HG02678 (cell line): Measurements from ENCODE around the gene SOCS3.
"Not testable (repeated sequence)": the region's sequence is repeated elsewhere in the genome, so short reads cannot be mapped to it uniquely, and the experiment has no call there.

Source experiments
- ATAC-seq: cut with Tn5 transposase; IDR thresholded peaks from one replicate; pipeline ENCODE4 v1.9.1; 2021; ENCODE audit warnings: mild to moderate bottlenecking, moderate library complexity; ENCODE audit not compliant: unreplicated experiment

The SOCS3 gene

DNA sequence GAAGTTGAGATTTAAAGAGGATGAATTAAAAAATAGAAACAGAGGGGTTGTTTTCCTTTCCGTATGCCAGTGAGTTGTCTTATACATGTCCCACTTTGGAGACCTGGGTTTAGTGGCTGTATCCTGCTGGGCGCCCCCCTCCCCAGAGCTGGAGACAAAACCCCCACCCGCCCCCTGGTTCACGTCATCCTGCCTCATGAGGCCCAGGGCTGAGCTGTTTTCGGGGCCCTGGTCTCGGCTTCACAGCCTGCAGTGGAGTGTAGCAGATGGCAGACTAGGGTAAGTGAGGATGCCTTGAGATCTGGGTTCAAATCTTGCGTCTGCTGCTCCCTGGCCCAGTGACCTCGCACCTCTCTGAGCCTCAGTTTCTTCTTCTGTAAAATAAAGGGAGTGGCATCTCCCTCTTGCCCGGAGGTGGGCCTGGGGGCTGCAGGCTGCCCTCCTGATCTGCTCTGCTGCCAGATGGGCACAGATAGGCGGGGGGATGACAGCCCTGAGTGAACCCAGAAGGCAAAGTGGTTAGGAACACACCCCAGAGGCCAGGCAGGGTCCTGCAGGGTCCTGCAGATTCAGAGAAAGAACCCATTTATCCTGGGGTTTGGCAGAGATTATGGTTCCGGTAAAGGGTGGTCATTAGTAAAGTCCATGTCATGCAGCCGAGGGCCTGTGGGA, 45.1 kb downstream of the SOCS3 start:
- ATAC-seq = no peak

DNA sequence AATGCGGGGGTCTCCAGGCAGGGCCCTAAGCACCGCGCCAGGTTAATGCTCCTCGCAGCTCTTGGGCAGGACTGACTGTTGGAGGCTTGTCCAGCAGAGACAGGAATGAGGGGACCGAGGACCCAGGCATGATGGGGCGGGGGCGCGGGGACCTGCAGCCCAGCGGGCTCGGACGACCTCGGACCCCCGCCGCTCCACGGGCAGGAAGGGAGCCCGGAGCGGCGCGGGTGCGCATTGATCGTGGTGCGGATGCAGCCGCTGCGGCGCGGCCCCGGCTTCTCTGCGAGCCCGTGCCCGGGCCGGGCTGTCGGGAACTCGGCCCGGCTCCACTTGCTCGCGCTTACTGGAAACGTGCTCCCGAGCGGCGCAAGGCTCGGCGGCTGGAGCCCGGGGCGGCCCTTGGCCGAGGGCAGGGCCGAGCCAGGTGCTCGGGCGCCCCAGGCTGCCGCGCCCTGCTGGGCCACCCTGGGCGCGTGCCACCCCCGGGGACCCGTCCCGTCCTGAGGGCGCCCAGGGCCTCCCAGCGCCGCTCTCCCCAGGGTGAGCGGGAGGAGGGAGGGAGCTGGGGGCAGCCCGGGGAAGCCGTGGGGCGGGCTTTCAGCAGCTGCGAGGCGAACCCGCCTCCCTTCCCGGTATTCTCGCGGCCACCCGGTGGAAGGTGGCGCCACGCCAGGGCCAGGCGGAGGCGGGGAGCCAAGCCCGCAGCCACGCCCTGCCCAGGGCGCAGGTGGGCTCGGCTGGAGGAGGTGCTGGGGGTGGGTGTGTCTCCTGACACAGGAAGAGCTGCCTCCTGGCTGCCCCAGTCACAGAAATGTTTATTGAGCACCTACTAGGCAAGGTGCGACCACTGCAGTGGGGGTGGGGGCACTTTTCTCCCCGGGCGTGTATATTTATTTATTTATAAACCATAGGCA, 45.9 kb downstream of the SOCS3 start:
- peak; percentile 42 for ATAC-seq

DNA sequence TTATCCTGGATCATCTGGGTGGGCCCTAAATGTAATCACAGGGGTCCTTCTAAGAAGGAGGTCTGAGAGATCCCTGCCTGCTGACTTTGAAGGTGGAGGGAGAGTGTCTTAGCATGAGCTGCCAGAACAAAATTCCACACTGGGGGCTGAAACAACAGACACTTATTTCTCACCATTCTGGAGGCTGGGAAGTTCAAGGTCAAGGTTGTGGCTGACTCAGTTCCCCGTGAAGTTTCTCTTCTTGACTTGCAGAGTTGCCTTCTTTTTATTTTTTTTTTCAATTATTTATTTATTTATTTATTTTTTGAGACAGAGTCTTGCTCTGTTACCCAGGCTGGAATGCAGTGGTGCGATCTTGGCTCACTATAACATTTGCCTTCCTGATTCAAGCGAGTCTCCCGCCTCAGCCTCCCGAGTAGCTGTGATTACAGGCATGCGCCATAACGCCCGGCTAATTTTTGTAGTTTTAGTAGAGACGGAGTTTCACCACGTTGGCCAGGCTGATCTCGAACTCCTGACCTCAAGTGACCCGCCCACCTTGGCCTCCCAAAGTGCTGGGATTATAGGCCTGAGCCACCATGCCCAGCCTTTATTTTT, 50.1 kb downstream of the SOCS3 start:
- ATAC-seq = not testable (repeated sequence)

DNA sequence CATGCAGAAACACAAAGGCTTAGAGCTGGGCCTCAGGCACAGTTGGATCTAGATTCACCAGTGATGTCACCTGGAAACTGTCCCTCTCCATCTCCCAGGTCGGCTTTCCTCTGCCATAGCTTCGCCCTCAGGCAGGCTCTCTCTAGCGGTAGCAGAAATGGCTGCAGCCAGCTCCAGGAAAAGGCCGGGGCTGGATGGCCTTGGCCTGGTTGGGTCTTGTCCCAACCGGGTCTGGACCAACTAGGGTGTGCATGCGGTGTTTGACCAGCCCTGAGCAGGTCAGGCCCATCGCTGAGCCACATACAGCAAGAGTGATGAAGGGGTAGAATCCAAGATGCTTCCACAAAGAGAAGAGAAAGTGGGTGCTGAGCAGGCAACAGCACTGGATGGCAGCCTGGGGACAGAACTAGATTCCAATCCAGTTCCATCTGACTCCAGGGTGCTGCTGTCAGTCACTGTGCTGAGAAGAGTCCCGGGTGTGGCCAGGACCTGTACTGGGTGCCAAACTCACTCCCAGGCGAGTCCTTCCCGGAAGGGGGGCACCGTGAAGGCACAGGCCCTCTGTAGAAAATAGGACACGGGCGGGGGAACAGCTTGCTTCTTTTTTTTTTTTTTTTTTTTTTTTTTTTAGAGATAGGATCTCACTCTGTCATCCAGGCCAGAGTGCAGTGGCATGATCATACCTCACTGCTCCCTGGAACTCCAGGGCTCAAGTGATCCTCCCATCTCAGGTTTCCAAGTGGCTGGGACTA, 51.8 kb downstream of the SOCS3 start:
- ATAC-seq = no peak

DNA sequence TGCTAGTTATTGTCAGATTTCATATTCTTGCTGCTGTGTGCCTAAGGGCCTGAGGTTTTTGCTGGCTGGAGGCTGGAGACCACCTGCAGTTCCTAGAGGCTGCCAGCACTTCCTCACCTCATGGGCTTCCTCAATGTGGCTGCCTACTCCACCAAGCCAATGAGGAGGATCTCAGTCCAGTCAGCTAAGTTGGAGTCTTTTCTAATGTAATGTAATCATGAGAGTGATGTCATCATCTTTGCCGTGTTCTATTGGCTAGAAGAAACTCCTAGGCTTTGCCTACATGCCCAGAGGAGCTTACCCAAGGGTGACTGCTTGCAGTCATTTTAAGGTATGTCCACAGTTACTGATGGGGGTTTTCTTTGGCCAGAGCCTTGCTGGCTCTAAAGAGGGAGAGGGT, 53.0 kb downstream of the SOCS3 start:
- ATAC-seq = no peak
